ENCODE measurements around the gene BCL11A.

DNA sequence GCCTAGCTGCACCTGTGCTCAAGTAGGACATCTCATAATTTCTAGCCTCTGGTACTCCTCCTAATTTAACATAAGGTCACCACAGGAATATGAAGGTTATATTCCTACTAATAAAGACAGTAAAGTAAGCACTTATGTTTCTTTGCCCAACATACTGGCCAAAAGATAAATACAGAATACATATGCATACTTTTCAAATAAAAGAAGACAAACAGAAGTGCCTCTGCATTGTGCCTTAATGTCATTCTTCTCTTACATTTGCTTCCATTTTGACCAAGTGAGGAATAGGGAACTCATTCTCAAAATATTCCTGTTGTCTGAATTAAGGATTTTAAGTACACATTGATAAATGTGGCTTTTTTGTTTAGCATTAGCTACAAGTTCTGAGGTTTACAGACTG is 5.6 kb downstream of the BCL11A start:
- TF ChIP-seq, protein P1, sequence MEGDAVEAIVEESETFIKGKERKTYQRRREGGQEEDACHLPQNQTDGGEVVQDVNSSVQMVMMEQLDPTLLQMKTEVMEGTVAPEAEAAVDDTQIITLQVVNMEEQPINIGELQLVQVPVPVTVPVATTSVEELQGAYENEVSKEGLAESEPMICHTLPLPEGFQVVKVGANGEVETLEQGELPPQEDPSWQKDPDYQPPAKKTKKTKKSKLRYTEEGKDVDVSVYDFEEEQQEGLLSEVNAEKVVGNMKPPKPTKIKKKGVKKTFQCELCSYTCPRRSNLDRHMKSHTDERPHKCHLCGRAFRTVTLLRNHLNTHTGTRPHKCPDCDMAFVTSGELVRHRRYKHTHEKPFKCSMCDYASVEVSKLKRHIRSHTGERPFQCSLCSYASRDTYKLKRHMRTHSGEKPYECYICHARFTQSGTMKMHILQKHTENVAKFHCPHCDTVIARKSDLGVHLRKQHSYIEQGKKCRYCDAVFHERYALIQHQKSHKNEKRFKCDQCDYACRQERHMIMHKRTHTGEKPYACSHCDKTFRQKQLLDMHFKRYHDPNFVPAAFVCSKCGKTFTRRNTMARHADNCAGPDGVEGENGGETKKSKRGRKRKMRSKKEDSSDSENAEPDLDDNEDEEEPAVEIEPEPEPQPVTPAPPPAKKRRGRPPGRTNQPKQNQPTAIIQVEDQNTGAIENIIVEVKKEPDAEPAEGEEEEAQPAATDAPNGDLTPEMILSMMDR (conservative IDR thresholded peaks at IDR 0.05; ENCODE audit: low read depth, low read length), result no peak
- no peak for TF ChIP-seq EZH2 (IDR thresholded peaks at IDR 0.05; ENCODE audit: borderline replicate concordance, low read depth, low read length, poor library complexity, severe bottlenecking)

Data from A673 (cell line).